Measurements from ENCODE around the gene ITPR1. TPM values are rescaled to one million over a fixed set of nuclear protein-coding genes. Genes with fewer than 3 reads are reported as not detected.

ITPR1 gene
- total RNA-seq, 2 experiments from 2014 or later, result 48.6 to 55.6 TPM

DNA sequence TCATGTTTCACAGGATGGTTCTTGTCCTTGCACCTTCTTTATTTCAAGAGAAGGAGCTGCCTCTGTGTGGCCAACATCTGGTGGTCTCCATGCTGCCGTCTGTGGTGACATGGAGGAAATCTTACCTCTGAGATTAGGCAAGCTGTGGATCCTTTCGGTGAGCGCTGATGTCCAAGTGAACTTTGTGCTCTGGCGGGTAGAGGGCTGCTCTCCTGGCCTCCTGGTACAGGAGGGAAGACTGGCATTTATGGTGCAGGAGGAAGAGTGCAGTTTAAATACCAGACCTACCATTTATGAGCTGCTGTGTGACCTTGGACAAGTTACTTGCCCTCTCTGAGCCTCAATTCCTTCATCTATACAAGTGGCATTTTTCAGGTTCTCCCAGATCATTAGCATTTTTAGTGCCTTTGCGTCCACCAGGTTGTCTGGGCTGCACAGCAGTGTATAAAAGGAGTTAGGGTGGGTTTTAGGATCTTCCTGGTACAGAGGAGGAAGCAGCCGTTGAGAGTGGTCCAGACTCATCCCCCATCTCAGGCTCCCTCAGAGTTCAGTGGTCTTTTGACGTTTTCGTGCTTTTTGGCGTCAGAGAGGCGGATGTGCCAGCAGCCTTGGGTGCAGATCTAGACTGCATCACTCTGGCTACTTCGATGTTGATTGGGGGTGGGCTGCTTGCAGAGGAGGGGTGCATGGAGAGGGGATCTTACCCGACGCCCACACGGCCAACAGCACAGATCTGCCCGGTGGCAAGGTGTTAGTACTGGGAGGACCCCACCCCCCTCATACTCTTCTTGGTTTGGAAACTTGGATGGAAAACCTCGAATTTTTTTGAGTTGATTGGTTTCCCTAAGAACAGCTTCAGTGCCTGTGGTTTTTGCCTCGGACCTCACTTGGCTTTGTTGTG, 162.2 kb downstream of the ITPR1 start:
- Mint-ChIP-seq H3K27ac (no peak overlapping the region), H3K36me3 (ENCODE audit: low read depth) (peaks cover 18% of the 10 kb centered on the region), H3K4me1 (no peaks in the 10 kb centered on the region), H3K27me3 (no peaks in the 10 kb centered on the region), H3K4me3 (no peak overlapping the region), H3K9me3 (ENCODE audit: low read depth) (no peaks in the 10 kb centered on the region)
- ATAC-seq (no peak), DNase-seq (no peak)
- intact Hi-C loops (cut with DNase I, micrococcal nuclease), result no loop called here
- ChIA-PET POLR2A (interaction anchor here (0.6 kb wide), 1 partner anchor 241 kb away, joined by 3 read pairs; no protein-coding TSS in a partner anchor), CTCF (interaction anchor here (1.1 kb wide), 1 partner anchor 9 kb away, joined by 3 read pairs; no protein-coding TSS in a partner anchor)

DNA sequence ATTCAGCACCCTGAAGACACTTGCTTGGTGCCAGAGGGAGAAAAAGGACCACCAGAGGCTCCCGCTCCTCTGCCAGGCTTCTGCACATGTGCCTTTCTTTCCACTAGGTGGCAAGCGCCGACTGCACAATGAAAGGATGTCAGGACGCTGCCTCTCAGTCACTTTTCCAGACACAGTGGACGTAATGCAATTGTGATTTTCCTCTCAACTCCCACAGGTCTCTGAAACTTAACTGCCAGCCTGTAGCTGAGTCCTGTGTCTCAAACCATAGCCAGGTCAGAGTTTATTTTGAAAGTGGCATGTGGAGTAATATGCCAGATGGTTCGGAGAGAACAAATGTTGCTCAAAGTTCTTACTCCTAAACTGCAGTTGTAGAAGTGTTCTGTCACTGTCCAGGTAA, 162.9 kb downstream of the ITPR1 start:
- H3K4me3 Mint-ChIP-seq, result no peak overlapping the region
- no peak overlapping the region for H3K27ac Mint-ChIP-seq
- POLR2A ChIA-PET, result interaction anchor here (0.5 kb wide), 1 partner anchor 1047 kb away, joined by 5 read pairs; no protein-coding TSS in a partner anchor
- no peaks in the 10 kb centered on the region for H3K9me3 Mint-ChIP-seq (ENCODE audit: low read depth)
- no peaks in the 10 kb centered on the region for H3K4me1 Mint-ChIP-seq
- no peaks in the 10 kb centered on the region for H3K27me3 Mint-ChIP-seq
- ATAC-seq (no peak), DNase-seq (peak; percentile 26)
- H3K36me3 Mint-ChIP-seq (ENCODE audit: low read depth), result peaks cover 18% of the 10 kb centered on the region
- CTCF ChIA-PET, result interaction anchor here (1.1 kb wide), 1 partner anchor 9 kb away, joined by 3 read pairs; no protein-coding TSS in a partner anchor
- intact Hi-C loops (cut with DNase I, micrococcal nuclease), result no loop called here

- Mint-ChIP-seq H3K27me3 (no peaks in the 10 kb centered on the region), H3K4me1 (no peaks in the 10 kb centered on the region), H3K9me3 (ENCODE audit: low read depth) (no peaks in the 10 kb centered on the region), H3K4me3 (no peak overlapping the region), H3K27ac (no peak overlapping the region), H3K36me3 (ENCODE audit: low read depth) (peaks cover 16% of the 10 kb centered on the region)
- no peak for DNase-seq
- ChIA-PET CTCF (no interaction called here), POLR2A (interaction anchor here (0.5 to 0.6 kb wide), 2 partner anchors 75 to 1046 kb away, joined by 3 to 5 read pairs; no protein-coding TSS in a partner anchor)
- ATAC-seq, result no peak
- intact Hi-C loops (cut with DNase I, micrococcal nuclease), result no loop called here
Measured at GRCh38 chr3:4656626-4657328, 163.6 kb downstream of the ITPR1 start.

DNA sequence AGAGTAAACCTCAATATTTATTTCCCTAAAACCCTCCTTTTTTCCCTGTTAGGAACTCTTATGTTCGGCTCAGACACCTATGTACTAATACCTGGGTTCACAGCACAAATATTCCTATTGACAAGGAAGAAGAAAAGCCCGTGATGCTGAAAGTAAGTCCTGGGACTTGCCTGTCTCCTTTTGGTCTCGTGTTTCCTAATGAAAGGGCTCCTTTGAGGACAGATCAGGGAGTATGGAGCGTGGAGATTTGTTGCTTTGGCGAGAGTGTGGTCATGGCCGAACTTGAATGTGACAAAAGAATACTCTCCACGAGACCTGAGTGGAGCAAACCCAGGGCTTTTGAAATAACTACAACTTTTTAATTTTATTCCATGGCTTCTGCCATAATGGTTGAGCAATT, 167.8 kb downstream of the ITPR1 start:
- no peaks in the 10 kb centered on the region for H3K27me3 Mint-ChIP-seq
- no peak for ATAC-seq
- H3K9me3 Mint-ChIP-seq (ENCODE audit: low read depth), result no peaks in the 10 kb centered on the region
- H3K4me1 Mint-ChIP-seq, result no peaks in the 10 kb centered on the region
- no peak for DNase-seq
- H3K27ac Mint-ChIP-seq, result no peak overlapping the region
- H3K4me3 Mint-ChIP-seq, result no peak overlapping the region
- intact Hi-C loops (cut with DNase I, micrococcal nuclease), result no loop called here
- ChIA-PET CTCF (no interaction called here), POLR2A (no interaction called here)
- H3K36me3 Mint-ChIP-seq (ENCODE audit: low read depth), result peaks cover 21% of the 10 kb centered on the region

- peaks cover 24% of the 10 kb centered on the region for H3K36me3 Mint-ChIP-seq (ENCODE audit: low read depth)
- no peak overlapping the region for H3K4me3 Mint-ChIP-seq
- no peaks in the 10 kb centered on the region for H3K4me1 Mint-ChIP-seq
- no peaks in the 10 kb centered on the region for H3K9me3 Mint-ChIP-seq (ENCODE audit: low read depth)
- CTCF ChIA-PET, result interaction anchor here (1.0 to 1.2 kb wide), 2 partner anchors 9 to 10 kb away, joined by 3 read pairs; no protein-coding TSS in a partner anchor
- DNase-seq, result no peak
- H3K27me3 Mint-ChIP-seq, result no peaks in the 10 kb centered on the region
- POLR2A ChIA-PET, result no interaction called here
- ATAC-seq, result no peak
- no peak overlapping the region for H3K27ac Mint-ChIP-seq
- intact Hi-C loops (cut with DNase I, micrococcal nuclease), result no loop called here
Measured at GRCh38 chr3:4664412-4664811, 171.3 kb downstream of the ITPR1 start.

GRCh38 chr3:4665197-4665596, 172.0 kb downstream of the ITPR1 start:
- no peak for DNase-seq
- no peak for ATAC-seq
- H3K4me1 Mint-ChIP-seq, result no peaks in the 10 kb centered on the region
- POLR2A ChIA-PET, result no interaction called here
- intact Hi-C loops (cut with DNase I, micrococcal nuclease), result no loop called here
- peaks cover 29% of the 10 kb centered on the region for H3K36me3 Mint-ChIP-seq (ENCODE audit: low read depth)
- CTCF ChIA-PET, result interaction anchor here (1.2 kb wide), 1 partner anchor 9 kb away, joined by 3 read pairs; no protein-coding TSS in a partner anchor
- no peak overlapping the region for H3K4me3 Mint-ChIP-seq
- H3K27ac Mint-ChIP-seq, result no peak overlapping the region
- no peaks in the 10 kb centered on the region for H3K9me3 Mint-ChIP-seq (ENCODE audit: low read depth)
- H3K27me3 Mint-ChIP-seq, result no peaks in the 10 kb centered on the region

- DNase-seq, result no peak
- Mint-ChIP-seq H3K4me1 (no peaks in the 10 kb centered on the region), H3K36me3 (ENCODE audit: low read depth) (peaks cover 37% of the 10 kb centered on the region), H3K27me3 (no peaks in the 10 kb centered on the region), H3K4me3 (no peak overlapping the region), H3K9me3 (ENCODE audit: low read depth) (no peaks in the 10 kb centered on the region), H3K27ac (no peak overlapping the region)
- intact Hi-C loops (cut with DNase I, micrococcal nuclease), result no loop called here
- POLR2A ChIA-PET, result no interaction called here
- no peak for ATAC-seq
- CTCF ChIA-PET, result no interaction called here
Measured at GRCh38 chr3:4666071-4666470, 172.9 kb downstream of the ITPR1 start.

GRCh38 chr3:4670352-4670751, 177.2 kb downstream of the ITPR1 start:
- ChIA-PET POLR2A (no interaction called here), CTCF (no interaction called here)
- peaks cover 28% of the 10 kb centered on the region for H3K36me3 Mint-ChIP-seq (ENCODE audit: low read depth)
- intact Hi-C loops (cut with DNase I, micrococcal nuclease), result no loop called here
- H3K27me3 Mint-ChIP-seq, result no peaks in the 10 kb centered on the region
- peak; percentile 22 for DNase-seq
- no peak for ATAC-seq
- H3K4me1 Mint-ChIP-seq, result no peaks in the 10 kb centered on the region
- H3K9me3 Mint-ChIP-seq (ENCODE audit: low read depth), result no peaks in the 10 kb centered on the region
- H3K4me3 Mint-ChIP-seq, result no peak overlapping the region
- no peak overlapping the region for H3K27ac Mint-ChIP-seq

GRCh38 chr3:4672725-4673275, 179.7 kb downstream of the ITPR1 start:
- no peak for ATAC-seq
- H3K4me3 Mint-ChIP-seq, result no peak overlapping the region
- intact Hi-C loops (cut with DNase I, micrococcal nuclease), result no loop called here
- no peak overlapping the region for H3K27ac Mint-ChIP-seq
- POLR2A ChIA-PET, result no interaction called here
- no peaks in the 10 kb centered on the region for H3K4me1 Mint-ChIP-seq
- H3K36me3 Mint-ChIP-seq (ENCODE audit: low read depth), result peaks cover 30% of the 10 kb centered on the region
- no peaks in the 10 kb centered on the region for H3K27me3 Mint-ChIP-seq
- H3K9me3 Mint-ChIP-seq (ENCODE audit: low read depth), result no peaks in the 10 kb centered on the region
- CTCF ChIA-PET, result no interaction called here
- DNase-seq, result no peak

GRCh38 chr3:4674216-4674615, 181.1 kb downstream of the ITPR1 start:
- Mint-ChIP-seq H3K27me3 (no peaks in the 10 kb centered on the region), H3K9me3 (ENCODE audit: low read depth) (no peaks in the 10 kb centered on the region), H3K36me3 (ENCODE audit: low read depth) (peaks cover 31% of the 10 kb centered on the region), H3K4me3 (no peak overlapping the region), H3K27ac (no peak overlapping the region), H3K4me1 (no peaks in the 10 kb centered on the region)
- ATAC-seq (no peak), DNase-seq (no peak)
- CTCF ChIA-PET, result interaction anchor here (0.6 to 1.3 kb wide), 7 partner anchors 10 to 370 kb away, joined by 3 to 4 read pairs (median 3); no protein-coding TSS in a partner anchor
- POLR2A ChIA-PET, result no interaction called here
- intact Hi-C loops (cut with DNase I, micrococcal nuclease), result no loop called here

DNA sequence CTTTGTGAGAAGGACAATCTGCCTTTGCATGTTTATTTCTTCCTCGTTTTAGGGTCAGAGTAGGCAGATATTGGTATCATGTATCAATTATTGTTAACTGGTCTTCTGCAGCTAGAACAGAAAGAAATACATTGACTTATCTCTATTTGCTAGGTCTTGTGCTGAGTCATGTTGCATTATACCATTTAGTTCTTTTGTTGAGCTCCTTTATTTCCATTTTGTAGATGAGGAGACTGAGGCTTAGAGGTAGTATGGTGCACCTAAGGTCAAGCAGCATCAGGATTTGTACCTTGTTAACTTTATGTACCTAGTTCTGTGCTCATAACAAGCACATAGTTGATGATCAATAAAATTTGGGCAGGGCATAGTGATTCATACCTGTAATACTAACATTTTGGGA, 182.6 kb downstream of the ITPR1 start:
- ATAC-seq (no peak), DNase-seq (no peak)
- Mint-ChIP-seq H3K9me3 (ENCODE audit: low read depth) (no peaks in the 10 kb centered on the region), H3K27me3 (no peaks in the 10 kb centered on the region), H3K4me1 (no peaks in the 10 kb centered on the region), H3K27ac (no peak overlapping the region), H3K36me3 (ENCODE audit: low read depth) (peaks cover 27% of the 10 kb centered on the region), H3K4me3 (no peak overlapping the region)
- intact Hi-C loops (cut with DNase I, micrococcal nuclease), result no loop called here
- ChIA-PET CTCF (interaction anchor here (0.7 kb wide), 1 partner anchor 42 kb away, joined by 3 read pairs; no protein-coding TSS in a partner anchor), POLR2A (no interaction called here)

All from activated CD4-positive, alpha-beta T cell treated with anti-CD3 and anti-CD28 coated beads for 36 hours (primary cell).